HG03039 (cell line): ENCODE data around the gene TRAPPC3.

Experiments
- ATAC-seq: cut with Tn5 transposase; IDR thresholded peaks from one replicate; pipeline ENCODE4 v1.9.1; 2021; ENCODE audit warnings: mild to moderate bottlenecking, moderate library complexity; ENCODE audit not compliant: unreplicated experiment

The TRAPPC3 gene

GRCh38 chr1:36128126-36128904 lies 21.0 kb downstream of the TRAPPC3 start:
- no peak for ATAC-seq

GRCh38 chr1:36126797-36127500 lies 22.3 kb downstream of the TRAPPC3 start:
- no peak for ATAC-seq

- ATAC-seq: no peak
Measured at GRCh38 chr1:36126005-36126716, 23.1 kb downstream of the TRAPPC3 start.

- ATAC-seq: no peak
Measured at GRCh38 chr1:36125129-36125991, 23.9 kb downstream of the TRAPPC3 start, which contains the start of gene COL8A2. TSS of gene COL8A2 (minus strand) at chr1:36125222. CDS start at chr1:36100242, 24,980 bp downstream.

GRCh38 chr1:36124404-36125128 lies 24.7 kb downstream of the TRAPPC3 start:
- ATAC-seq: no peak

- no peak for ATAC-seq
Measured at GRCh38 chr1:36123356-36123755, 25.9 kb downstream of the TRAPPC3 start.

- no peak for ATAC-seq
Measured at GRCh38 chr1:36122062-36123030, 26.9 kb downstream of the TRAPPC3 start.

- no peak for ATAC-seq
Measured at GRCh38 chr1:36119456-36119855, 29.8 kb downstream of the TRAPPC3 start.

- ATAC-seq: no peak
Measured at GRCh38 chr1:36118447-36119204, 30.7 kb downstream of the TRAPPC3 start.

GRCh38 chr1:36116901-36117300 lies 32.4 kb downstream of the TRAPPC3 start:
- no peak for ATAC-seq

GRCh38 chr1:36115931-36116330 lies 33.4 kb downstream of the TRAPPC3 start:
- ATAC-seq: no peak

GRCh38 chr1:36115200-36115669 lies 34.1 kb downstream of the TRAPPC3 start:
- no peak for ATAC-seq

GRCh38 chr1:36114371-36114770 lies 34.9 kb downstream of the TRAPPC3 start:
- ATAC-seq: no peak

GRCh38 chr1:36112823-36113222 lies 36.5 kb downstream of the TRAPPC3 start:
- ATAC-seq: no peak

- no peak for ATAC-seq
Measured at GRCh38 chr1:36111151-36111550, 38.1 kb downstream of the TRAPPC3 start.

GRCh38 chr1:36109041-36109679 lies 40.1 kb downstream of the TRAPPC3 start:
- no peak for ATAC-seq

GRCh38 chr1:36108314-36108713 lies 41.0 kb downstream of the TRAPPC3 start:
- no peak for ATAC-seq
